CD14-positive monocyte (primary cell): Measurements from ENCODE around the gene FAM20C. TPM values are rescaled to one million over a fixed set of nuclear protein-coding genes. Genes with fewer than 3 reads are reported as not detected.

Experiments
- DNase-seq, 3 donors: peaks; one replicate each; pipeline ENCODE4 v3.0.0-alpha.2; 2011 to 2022
- H2AFZ ChIP-seq: 2 replicates; pipeline ENCODE4 v1.6.0; 2012; ENCODE audit warnings: mild to moderate bottlenecking, low read depth, low read length, inconsistent platforms; ENCODE audit not compliant: insufficient read depth, poor library complexity, severe bottlenecking
- H3K27ac ChIP-seq, 2 donors: 1 replicate in 1 of 2; 2 replicates in 1 of 2; pipeline ENCODE4 v1.5.1; 2012 to 2013; ENCODE audit warnings: low read length in 2 of 2, control low read depth in 1 of 2, inconsistent platforms in 1 of 2, low read depth in 1 of 2, mild to moderate bottlenecking in 1 of 2
- H3K27me3 ChIP-seq, 2 donors: one replicate each; pipeline versions ENCODE4 v1.6.0 to v1.6.1; 2011 to 2013; ENCODE audit warnings: low read length in 2 of 2; ENCODE audit not compliant: control insufficient read depth in 2 of 2, insufficient read depth in 2 of 2
- H3K36me3 ChIP-seq, 2 donors: replicated peaks in 1 of 2; 1 replicate in 1 of 2; 2 replicates in 1 of 2; pipeline versions ENCODE4 v1.5.1 to v1.6.1; 2012 to 2013; ENCODE audit warnings: low read length in 2 of 2, control low read depth in 1 of 2, inconsistent platforms in 1 of 2, mild to moderate bottlenecking in 1 of 2; ENCODE audit not compliant: insufficient read depth in 2 of 2, control insufficient read depth in 1 of 2
- H3K4me1 ChIP-seq, 2 donors: 1 replicate in 1 of 2; 2 replicates in 1 of 2; pipeline versions ENCODE4 v1.5.1 to v1.6.1; 2012 to 2013; ENCODE audit warnings: low read length in 2 of 2, control low read depth in 1 of 2, inconsistent platforms in 1 of 2, mild to moderate bottlenecking in 1 of 2, moderate library complexity in 1 of 2; ENCODE audit not compliant: insufficient read depth in 2 of 2, control insufficient read depth in 1 of 2
- H3K4me2 ChIP-seq: replicated peaks from 2 replicates; pipeline ENCODE3; 2012; ENCODE audit warnings: low read length, moderate library complexity, mild to moderate bottlenecking; ENCODE audit not compliant: poor library complexity, severe bottlenecking; ENCODE audit errors: extremely low read depth
- H3K4me3 ChIP-seq, 3 experiments: fragments of 200-600 bp in 1 of 3; sonication (generic) in 1 of 3; replicated peaks in 1 of 3; 1 replicate in 2 of 3; 2 replicates in 1 of 3; pipeline ENCODE4 v1.5.1; 2011 to 2013; ENCODE audit warnings: low read length in 3 of 3, mild to moderate bottlenecking in 3 of 3, control low read depth in 2 of 3, low read depth in 2 of 3, inconsistent platforms in 1 of 3, moderate library complexity in 1 of 3
- H3K79me2 ChIP-seq: 2 replicates; pipeline ENCODE4 v1.6.0; 2012; ENCODE audit warnings: mild to moderate bottlenecking, control low read depth, inconsistent platforms, low read length, moderate library complexity; ENCODE audit not compliant: insufficient read depth
- H3K9ac ChIP-seq: 2 replicates; pipeline ENCODE4 v1.6.0; 2017; ENCODE audit warnings: low read length, mild to moderate bottlenecking; ENCODE audit not compliant: insufficient read depth, poor library complexity, severe bottlenecking
- H3K9me3 ChIP-seq, 2 donors: replicated peaks in 1 of 2; 1 replicate in 1 of 2; 2 replicates in 1 of 2; pipeline versions ENCODE4 v1.5.1 to v1.6.1; 2012 to 2013; ENCODE audit warnings: low read length in 2 of 2, control low read depth in 1 of 2; ENCODE audit not compliant: control insufficient read depth in 1 of 2, insufficient read depth in 1 of 2
- H4K20me1 ChIP-seq: 2 replicates; pipeline ENCODE4 v1.6.0; 2012; ENCODE audit warnings: mild to moderate bottlenecking, low read length, control low read depth, moderate library complexity; ENCODE audit not compliant: insufficient read depth
- H3K27ac Mint-ChIP-seq, 7 donors: one replicate each; pipeline ENCODE4 v1.8.0; 2020; ENCODE audit warnings: mild to moderate bottlenecking in 7 of 7, mixed read lengths in 7 of 7, moderate library complexity in 6 of 7, inconsistent platforms in 2 of 7
- H3K27me3 Mint-ChIP-seq, 3 donors: one replicate each; pipeline ENCODE4 v1.8.0; 2021 to 2022; ENCODE audit warnings: low read depth in 3 of 3, mild to moderate bottlenecking in 3 of 3, mixed read lengths in 3 of 3, moderate library complexity in 3 of 3, inconsistent platforms in 1 of 3
- H3K36me3 Mint-ChIP-seq, 2 donors: one replicate each; pipeline ENCODE4 v1.8.0; 2020; ENCODE audit warnings: mixed read lengths in 2 of 2, inconsistent platforms in 1 of 2, mild to moderate bottlenecking in 1 of 2
- H3K4me1 Mint-ChIP-seq: one replicate; pipeline ENCODE4 v1.8.0; 2020; ENCODE audit warnings: mild to moderate bottlenecking, mixed read lengths
- H3K4me3 Mint-ChIP-seq, 2 donors: one replicate each; pipeline ENCODE4 v1.8.0; 2020; ENCODE audit warnings: mild to moderate bottlenecking in 2 of 2, mixed read lengths in 2 of 2, moderate library complexity in 1 of 2
- H3K9me3 Mint-ChIP-seq, 7 donors: one replicate each; pipeline ENCODE4 v1.8.0; 2020 to 2022; ENCODE audit warnings: mixed read lengths in 7 of 7, mild to moderate bottlenecking in 6 of 7, moderate library complexity in 6 of 7, inconsistent platforms in 2 of 7
- CTCF ChIP-seq: fragments of 200-600 bp; IDR thresholded peaks from one replicate; pipeline ENCODE4 v1.8.0; 2022; ENCODE audit warnings: antibody characterized with exemption, mild to moderate bottlenecking
- WGBS: methylation state at CpG from one replicate; pipeline ENCODE4 v1.1.5; 2013; ENCODE audit warnings: missing lambda C conversion rate; ENCODE audit not compliant: insufficient coverage; 5-methylcytosine and 5-hydroxymethylcytosine counted together
- intact Hi-C, 2 donors: fragments of 100-400 bp; cut with micrococcal nuclease; formaldehyde crosslinking; loops; one replicate each; pipeline versions ENCODE4 v1.15.0 to v1.15.1; 2023
- polyA plus RNA-seq, 3 donors: library from polyadenylated mRNA; depleted of rRNA in 1 of 3; unstranded in 2 of 3; stranded (reverse) in 1 of 3; fragments of 300-500 nt in 2 of 3; fragments of >200 nt in 1 of 3; fragmentation: Illumina TruSeq in 2 of 3; gene quantifications; 1 replicate in 2 of 3; 2 replicates in 1 of 3; pipeline ENCODE4 v1.2.3, GENCODE V29; 2012 to 2021

FAM20C gene
- polyA plus RNA-seq, 3 donors: 1.2 to 32.2 (median 1.5) TPM

DNA sequence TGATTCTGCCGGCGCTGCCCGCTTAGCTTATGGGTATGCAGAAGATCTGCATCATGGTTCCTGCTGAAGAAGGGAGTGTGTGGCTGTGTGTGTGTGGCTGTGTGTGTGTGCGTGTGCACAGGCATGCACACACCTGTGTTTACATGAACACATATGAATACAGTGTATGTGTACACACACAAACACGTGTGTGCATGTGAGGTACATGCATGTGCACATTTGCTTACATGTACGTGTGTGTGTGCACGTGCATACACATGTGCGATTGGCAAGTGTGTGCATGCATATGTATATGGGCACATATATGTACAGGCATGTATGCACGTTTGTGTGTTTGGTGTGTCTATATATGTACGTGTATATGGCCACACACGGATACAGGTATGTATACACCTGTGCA is 16.4 kb upstream of the FAM20C start:
- no peaks in the 10 kb centered on the region for H3K4me1 Mint-ChIP-seq
- H3K4me3 ChIP-seq: no peak overlapping the region
- H3K9me3 ChIP-seq: no peaks in the 10 kb centered on the region
- no peaks in the 10 kb centered on the region for H3K36me3 ChIP-seq
- intact Hi-C loops: no loop called here
- no peak overlapping the region for H3K9ac ChIP-seq
- no peaks in the 10 kb centered on the region for H3K79me2 ChIP-seq
- H3K27me3 Mint-ChIP-seq: peaks cover 2 to 11% (median 5%) of the 10 kb centered on the region in 3 donors
- no peaks in the 10 kb centered on the region for H3K36me3 Mint-ChIP-seq
- peak overlapping the region in 1 of 7 donors; percentile 13 for H3K27ac Mint-ChIP-seq
- no peak for DNase-seq
- H3K9me3 Mint-ChIP-seq: peaks cover 0 to 3% (median 0%) of the 10 kb centered on the region in 7 donors
- no peak overlapping the region for H3K4me3 Mint-ChIP-seq
- no peak for TF ChIP-seq CTCF
- no peaks in the 10 kb centered on the region for H3K4me1 ChIP-seq
- peaks cover 0 to 2% of the 10 kb centered on the region in 2 donors for H3K27me3 ChIP-seq
- no peak overlapping the region for H3K4me2 ChIP-seq
- WGBS: 98% methylated on average over 9 of the region's 11 CpGs
- H4K20me1 ChIP-seq: no peaks in the 10 kb centered on the region
- no peak overlapping the region for H2AFZ ChIP-seq
- no peak overlapping the region for H3K27ac ChIP-seq

GRCh38 chr7:176381-176780 is 16.0 kb upstream of the FAM20C start:
- no peaks in the 10 kb centered on the region for H3K36me3 ChIP-seq
- no peak overlapping the region for H3K4me3 ChIP-seq
- WGBS: 90% methylated on average over 9 of the region's 9 CpGs
- no peaks in the 10 kb centered on the region for H4K20me1 ChIP-seq
- no peak for TF ChIP-seq CTCF
- no peaks in the 10 kb centered on the region for H3K36me3 Mint-ChIP-seq
- H3K27me3 ChIP-seq: peaks cover 0 to 2% of the 10 kb centered on the region in 2 donors
- intact Hi-C loops: no loop called here
- no peak overlapping the region for H3K4me3 Mint-ChIP-seq
- DNase-seq: peak in 1 of 3 donors; percentile 0
- no peak overlapping the region for H3K27ac ChIP-seq
- H3K79me2 ChIP-seq: no peaks in the 10 kb centered on the region
- no peak overlapping the region for H3K27ac Mint-ChIP-seq
- H3K4me1 Mint-ChIP-seq: no peaks in the 10 kb centered on the region
- peaks cover 0 to 3% (median 0%) of the 10 kb centered on the region in 7 donors for H3K9me3 Mint-ChIP-seq
- H3K27me3 Mint-ChIP-seq: peaks cover 2 to 11% (median 5%) of the 10 kb centered on the region in 3 donors
- no peak overlapping the region for H3K9ac ChIP-seq
- no peak overlapping the region for H3K4me2 ChIP-seq
- H2AFZ ChIP-seq: no peak overlapping the region
- no peaks in the 10 kb centered on the region for H3K9me3 ChIP-seq
- no peaks in the 10 kb centered on the region for H3K4me1 ChIP-seq
